NCI-H510A treated with DMSO at 0.1 percent for 48 hours (cell line): ENCODE measurements around the gene FOXJ2.
A peak's percentile ranks its signal among the peaks of the same experiment; 100 is the strongest.
"Not testable (repeated sequence)": the region's sequence is repeated elsewhere in the genome, so short reads cannot be mapped to it uniquely, and the experiment has no call there.

Experiments used
- DNase-seq: peaks from one replicate; lab custom pipeline; 2025; lab: John Stamatoyannopoulos, UW

Gene FOXJ2

DNA sequence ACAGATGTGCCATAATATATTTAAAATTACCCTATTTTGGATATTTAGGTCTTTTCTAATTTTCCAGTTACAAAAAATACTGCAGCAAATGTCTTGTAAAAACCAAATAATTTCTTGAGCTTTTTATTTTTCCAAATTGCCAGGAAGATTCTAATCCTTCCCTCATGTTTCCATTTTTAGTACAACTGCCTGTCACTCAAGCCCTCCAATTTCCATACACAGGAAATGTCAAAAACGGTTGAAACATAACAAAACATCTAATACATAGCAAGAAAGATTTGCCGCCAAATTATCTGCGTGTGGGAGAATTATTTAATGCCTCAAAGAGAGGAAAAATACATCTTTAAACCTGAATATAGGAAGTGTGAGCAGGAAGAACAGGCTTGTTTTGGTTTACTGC, 2.3 kb upstream of the FOXJ2 start:
- no peak for DNase-seq

DNA sequence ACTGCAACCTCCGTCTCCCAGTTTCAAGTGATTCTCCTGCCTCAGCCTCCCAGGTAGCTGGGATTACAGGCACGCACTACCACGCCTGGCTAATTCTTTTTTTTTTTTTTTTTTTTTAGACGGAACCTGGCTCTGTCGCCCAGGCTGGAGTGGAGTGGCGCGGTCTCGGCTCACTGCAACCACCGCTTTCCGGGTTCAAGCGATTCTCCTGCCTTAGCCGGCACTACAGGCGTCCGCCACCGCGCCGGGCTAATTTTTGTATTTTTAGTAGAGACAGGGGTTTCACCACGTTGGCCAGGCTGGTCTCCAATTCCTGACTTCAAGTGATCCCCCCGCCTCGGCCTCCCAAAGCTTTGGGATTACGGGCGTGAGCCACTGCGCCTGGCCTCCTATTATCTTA, 1.5 kb upstream of the FOXJ2 start:
- not testable (repeated sequence) for DNase-seq

DNA sequence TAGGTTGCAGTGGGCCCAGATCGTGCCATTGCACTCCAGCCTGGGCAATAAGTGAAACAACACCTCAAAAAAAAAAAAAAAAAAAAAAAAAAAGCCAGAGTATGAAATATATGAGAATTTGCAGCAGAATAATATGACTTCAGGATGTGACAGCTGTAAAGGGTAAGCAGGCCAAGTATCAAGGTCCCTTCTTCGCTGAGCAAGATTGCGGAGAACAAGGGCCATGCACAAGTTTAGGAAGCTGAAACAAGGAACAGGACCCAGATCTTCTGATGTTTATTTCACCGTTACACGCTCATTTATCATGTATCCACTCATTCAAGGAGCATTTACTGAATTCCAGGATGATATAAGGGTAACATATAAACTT, 659 bp upstream of the FOXJ2 start:
- no peak for DNase-seq

DNA sequence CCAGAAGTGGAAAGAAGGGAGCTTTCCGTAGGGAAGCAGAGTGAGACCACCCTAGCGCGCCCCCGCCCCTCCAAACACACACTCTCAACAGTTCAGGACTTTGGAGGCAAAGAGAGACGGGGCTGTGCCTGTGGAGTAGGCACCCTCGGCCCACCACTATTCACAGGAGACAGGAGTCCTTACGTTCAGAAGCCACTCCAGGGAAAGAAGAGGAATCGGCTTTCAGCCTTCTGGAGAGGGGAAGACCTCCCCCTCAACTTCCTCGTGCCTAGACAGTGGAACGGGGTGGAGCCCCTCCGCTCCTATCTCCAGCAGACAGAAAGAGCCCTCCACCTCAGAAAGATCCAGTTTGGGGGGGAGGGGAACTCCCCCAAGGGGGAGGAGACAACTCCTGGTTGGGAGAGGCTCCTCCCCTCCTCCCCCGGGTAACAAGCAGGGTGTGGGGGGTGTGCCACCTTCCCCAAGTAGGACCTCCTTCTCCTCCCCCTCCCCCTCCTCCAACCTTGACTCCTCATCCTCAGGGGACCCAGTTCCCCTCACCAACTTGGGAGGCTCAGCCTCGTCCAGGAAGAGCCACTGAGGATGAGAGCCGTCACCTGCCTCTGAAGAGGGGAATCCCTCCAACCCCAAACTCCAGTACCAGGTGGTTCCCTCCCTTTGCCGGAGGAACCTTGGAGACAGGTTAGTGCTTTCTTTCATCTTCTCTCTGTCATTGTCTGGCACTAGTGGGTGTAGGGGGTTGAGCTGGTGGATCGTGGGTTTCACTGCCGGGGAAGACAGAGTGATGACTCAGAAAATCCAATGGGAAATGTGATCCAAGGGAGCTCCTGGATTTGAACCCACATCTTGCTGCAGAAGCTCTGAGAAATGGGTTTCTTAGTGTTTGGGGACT, 883 bp downstream of the FOXJ2 start:
- no peak for DNase-seq

DNA sequence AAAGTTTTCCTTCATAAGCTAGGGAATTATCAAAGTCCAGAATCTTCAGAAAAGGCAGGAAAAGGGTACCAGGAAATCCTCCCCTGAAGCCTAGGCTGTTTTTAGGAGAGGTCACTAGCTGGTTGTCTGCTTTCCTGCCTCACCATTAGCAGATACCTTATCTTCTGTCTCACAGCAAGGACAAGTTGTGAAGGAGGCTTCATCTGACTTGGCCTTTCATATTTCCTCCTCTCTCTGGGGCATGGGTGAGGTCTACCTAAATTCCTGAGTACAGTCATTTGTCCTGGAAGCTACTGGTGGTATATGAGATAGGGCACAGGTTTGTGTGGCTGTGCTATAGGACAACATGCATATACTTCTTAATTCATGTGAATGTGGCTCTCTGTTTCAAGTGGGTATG, 2.3 kb downstream of the FOXJ2 start:
- DNase-seq, result no peak

DNA sequence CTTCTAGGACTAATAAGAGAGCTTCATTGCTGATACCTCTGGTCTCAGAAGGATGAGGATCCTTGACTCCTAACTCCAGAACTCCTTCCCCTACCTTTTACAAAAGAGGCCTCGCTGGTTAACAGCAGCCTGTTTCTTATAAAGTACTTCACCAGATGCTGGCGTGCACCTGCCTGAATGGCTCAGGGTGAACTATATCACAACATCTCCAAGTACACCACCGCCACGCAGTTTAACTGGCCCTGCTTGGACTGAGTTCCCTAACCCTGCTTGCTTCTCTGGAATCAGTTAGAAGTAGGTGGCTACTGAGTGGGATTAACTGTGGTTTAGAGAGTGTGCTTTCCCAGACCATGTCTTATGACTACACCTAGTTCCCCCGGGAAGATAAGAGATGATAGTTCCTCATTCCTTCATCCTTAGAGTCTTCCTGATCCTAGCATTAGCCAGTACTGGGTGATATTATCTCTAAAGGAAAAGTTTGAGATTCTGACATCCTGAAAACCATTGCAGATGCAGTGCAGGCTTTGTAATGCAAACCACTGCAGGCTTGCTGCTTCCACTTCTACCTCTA, 3.0 kb downstream of the FOXJ2 start:
- no peak for DNase-seq

DNA sequence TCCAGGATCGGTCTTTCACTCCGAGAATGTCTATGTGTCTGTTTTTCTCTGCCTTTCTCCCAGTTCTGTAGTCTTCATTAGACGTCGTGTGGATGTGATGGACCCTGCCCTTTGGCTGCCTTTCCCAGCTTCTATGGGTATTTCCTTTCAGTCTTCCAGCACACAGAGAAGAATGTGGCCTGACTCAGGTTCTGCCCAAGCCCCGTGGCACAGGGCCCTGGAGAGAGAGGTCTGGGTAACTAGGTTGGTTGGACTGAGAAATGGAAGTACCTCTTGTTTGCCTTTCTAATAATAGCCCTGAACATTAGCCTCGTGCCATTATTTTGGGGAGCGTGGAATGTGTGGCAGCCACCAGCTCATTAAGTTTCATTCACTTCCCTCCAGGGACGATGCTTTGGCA, 3.8 kb downstream of the FOXJ2 start:
- no peak for DNase-seq

DNA sequence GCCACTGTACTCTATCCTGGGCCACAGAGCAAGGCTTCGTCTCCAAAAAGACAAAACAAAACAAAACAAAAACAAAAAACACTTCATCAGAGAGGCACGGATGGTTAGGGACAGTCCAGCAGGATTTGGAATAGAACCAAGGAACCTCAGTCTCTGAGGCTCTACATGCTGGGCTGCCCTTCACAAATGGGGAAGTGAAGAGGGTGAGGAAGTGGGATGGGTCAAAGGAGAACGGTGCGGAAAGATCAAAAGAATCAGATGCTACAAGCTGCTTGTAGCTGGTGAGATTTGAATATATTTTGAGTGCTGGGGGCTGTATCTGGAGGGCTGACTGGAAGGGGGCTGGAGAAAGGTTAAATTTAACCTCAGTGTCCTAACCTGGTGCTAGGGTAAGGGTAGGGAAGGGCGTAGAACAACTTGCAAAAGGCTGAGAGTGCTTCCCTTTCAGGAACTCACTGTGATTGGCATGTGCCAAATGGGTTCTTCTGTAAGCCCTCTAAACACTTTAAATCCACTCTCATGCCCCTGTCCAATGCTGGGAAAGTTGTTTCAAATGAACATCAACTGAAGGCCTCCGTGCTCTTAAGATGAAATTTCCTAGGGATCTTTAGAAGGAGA, 4.6 kb downstream of the FOXJ2 start:
- DNase-seq, result no peak

DNA sequence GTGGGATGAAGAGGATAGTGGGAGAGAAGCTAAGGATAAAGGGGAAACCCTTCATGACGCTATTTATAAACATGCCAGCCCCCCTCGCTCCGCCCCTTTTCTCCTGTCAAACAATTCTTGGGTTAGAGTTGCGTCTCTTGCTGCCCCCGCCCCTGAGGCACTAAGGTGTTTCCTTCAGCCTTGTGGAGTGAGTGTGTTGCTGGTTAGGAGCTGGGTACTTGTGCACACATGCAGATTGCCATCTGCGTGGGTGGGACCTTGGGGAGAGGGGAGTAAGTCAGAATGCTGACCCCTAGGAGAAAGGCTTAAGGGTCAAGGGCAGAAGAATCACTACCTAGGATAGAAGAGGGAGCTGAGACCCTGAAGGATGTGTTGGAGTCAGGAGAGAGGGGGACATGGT, 5.4 kb downstream of the FOXJ2 start:
- DNase-seq, result no peak

DNA sequence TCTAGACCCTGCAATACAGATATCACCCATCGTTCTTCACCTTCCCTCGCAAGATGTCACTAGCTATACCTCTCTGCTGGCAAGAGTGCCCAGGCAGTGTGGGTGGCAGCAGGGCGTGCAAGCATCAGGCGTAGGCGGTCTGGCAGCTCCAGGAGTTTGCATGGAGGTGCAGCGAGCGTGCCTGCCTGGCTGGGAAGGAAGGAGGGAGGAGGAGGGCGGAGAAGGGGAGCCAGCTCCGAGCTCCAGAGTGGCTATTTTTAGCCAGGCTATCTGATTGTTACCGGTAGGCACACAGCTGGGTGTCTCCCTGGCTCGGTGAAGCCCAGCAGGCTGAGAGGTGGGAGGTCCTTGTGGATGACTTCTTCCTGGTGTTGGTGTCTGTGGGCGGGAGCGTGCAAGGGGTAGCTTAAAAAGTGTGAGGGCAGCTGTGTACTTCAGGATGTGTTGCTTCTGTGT, 6.2 kb downstream of the FOXJ2 start:
- peak; percentile 61 for DNase-seq

DNA sequence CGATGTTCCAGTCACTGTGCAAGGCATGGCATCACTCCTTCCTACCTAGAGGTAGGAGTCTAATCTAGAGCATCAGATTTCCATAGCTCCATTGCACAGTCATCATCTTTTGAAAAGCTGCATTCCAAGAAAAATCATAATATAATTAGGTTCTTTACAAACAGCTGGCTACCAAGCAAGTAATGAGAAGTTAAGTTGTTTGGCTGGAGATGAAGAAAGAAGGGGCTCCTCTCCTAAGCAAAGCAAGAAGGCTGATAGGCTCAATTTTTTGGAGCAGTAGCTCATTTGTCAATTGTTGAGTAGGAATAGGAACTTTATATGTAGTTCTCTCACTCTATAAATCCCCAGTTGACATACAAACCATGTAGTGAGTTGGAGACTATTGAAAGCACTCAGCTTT, 8.3 kb downstream of the FOXJ2 start:
- no peak for DNase-seq

DNA sequence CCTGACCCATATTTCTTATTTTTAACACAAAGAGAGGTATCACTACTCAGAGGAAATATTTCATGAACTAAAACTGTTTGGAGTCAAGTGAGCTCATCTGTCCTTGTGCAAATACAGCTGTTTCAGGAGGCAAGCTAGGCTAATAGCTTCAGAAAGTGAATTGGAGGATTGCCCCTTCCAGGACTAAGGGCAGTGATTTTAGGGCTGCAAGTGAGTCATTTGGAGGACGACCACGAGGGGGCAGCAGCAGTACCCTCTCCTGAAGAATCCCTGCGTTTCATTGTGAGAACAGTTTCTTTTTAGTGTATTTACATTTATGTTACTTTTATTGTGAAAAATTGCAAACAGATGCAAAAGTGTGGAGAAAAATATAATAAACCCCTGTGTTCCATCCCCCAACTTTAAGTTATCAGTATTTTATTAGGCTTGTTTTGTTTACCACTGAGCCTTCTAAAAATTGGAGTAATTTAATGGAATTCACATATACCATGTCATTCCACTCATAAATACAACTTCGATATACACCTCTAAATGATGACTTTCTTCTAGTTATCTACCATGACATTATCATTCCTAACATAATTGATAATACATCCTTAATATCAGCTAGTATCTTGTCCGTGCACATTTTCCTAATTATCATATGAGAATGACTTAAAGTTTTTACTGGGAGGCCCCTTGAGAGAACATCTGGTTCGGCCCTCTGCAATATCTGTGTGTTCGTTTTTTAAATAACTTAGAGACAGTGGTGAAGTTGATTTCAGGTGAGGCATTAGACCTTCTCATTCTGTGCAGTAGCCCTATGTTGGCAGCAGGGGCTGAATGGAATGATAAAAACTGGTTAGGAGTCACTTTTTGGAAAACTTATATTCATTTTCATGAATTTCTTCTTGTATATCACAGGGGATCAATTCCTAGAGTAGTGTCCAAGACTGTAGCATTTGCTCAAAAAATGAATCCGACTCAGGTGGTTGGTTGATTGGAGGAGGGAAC, 13.7 kb downstream of the FOXJ2 start:
- peak; percentile 29 for DNase-seq

DNA sequence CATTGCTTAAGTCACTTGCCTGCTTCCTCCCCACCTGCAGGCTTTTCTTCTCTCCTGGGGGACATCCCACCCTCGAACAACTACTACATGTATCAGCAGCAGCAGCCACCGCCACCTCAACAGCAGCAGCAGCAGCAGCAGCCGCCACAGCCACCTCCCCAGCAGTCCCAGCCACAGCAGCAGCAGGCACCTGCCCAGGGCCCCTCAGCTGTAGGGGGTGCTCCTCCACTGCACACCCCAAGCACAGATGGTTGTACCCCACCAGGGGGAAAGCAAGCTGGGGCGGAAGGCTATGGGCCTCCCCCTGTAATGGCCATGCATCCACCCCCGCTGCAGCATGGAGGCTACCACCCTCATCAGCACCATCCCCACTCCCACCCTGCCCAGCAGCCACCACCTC, 15.3 kb downstream of the FOXJ2 start:
- no peak for DNase-seq

DNA sequence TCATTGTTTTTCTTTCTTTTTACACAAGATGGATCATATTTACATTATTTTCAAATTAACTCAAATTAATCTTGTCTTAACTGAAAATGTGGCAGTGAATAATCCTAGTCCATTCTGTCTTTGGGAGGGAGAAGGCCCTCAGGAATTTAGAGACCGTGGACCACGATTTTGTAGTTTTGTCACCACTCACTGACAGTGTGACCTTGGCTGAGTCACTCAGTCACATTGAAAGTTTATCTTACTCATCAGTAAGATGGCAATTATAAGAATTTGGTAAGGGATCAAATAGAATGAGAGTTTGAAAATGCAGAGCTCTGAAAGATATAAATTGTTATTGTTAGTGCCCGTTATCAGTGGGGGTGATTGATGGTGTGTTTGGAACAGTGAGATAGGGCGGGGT, 16.4 kb downstream of the FOXJ2 start:
- DNase-seq, result no peak

DNA sequence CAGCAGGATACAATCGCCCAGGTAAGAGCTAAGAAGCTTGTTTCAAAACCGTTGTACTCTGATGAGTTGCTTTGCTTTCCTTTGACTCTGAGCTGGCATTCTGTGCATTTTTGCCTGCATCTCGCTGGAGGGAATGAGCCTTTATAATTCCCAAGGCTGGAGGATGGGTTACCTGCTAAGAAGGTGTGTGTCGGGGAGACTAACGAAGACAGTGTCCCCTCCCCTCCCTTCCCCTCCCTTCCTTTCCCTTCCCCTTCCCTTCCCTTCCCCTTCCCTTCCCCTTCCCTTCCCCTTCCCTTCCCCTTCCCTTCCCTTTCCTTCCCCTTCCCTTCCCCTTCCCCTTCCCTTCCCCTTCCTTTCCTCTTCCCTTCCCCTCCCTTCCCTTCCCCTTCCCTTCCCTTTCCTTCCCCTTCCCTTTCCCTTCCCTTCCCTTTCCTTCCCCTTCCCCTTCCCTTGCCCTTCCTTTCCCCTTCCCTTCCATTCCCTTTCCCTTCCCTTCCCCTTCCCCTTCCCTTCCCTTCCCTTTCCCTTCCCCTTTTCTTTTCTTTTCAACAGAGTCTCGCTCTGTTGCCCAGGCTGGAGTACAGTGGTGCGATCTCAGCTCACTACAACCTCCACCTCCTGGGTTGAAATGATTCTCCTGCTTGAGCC, 18.2 kb downstream of the FOXJ2 start:
- DNase-seq, result no peak

DNA sequence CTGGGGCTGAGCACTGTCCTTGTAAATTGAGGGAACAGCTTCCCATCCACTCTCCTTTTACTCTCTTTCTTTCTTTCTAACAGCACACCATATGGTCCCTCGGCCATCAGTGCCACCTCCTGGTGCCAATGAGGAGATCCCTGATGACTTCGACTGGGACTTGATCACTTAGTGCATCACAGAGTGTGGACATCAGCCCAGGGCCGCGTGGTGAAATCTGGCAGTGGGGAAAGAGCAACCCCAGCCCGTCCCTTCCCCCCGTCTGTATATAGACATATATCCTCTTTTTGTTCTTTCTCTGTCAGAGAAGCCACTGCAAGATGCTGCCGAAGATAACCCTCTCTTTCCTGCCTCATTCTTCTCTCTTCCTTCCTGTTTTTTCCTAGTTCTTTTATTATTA, 20.2 kb downstream of the FOXJ2 start:
- no peak for DNase-seq

DNA sequence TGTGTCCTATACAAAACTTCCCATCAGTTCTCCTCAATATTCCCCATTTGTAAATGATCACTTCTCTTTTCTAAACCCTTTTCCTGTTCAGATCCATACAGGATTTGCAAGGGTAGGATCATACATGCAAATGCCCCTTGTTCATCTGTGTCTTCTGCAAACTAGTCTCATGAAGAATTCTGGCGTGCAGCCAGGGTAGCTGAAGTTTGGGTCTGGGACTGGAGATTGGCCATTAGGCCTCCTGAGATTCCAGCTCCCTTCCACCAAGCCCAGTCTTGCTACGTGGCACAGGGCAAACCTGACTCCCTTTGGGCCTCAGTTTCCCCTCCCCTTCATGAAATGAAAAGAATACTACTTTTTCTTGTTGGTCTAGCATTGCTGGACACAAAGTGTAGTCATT, 22.3 kb downstream of the FOXJ2 start:
- DNase-seq, result no peak

DNA sequence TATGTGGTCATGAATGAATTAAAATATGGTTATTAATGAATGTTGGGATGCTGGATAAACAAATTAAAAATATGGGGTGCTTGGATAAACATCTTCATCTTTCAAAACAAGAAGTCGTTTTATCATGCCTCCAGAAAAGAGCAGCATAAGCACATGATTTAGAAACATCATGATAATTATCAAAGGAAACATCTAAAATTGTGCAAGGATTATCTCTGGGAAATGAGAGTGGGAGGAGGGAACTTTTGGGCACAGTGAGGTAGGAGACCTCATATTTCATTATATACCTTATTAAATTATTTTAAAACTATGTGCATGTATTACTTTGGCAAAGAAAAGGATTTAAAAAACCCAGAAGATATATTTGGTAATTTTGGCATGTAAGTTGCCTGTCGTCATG, 24.8 kb downstream of the FOXJ2 start:
- no peak for DNase-seq

DNA sequence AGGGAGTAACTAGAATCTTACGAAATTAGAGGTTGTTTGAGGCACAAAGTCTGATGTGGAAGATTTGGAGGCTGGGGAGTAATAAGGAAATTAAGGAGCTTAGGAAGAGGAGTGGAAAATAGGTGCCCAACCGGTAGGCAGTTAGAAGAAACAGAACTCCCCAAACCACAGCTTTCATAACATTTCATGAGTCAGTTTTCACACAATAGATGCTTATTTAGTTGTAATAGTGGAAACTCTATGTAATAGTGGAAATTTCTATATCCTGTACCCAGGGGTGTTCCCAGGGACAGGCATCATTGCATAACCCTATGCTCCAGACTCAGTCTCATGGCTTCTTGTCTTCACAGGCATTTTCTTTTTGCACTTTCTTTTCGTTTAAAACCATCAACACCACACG, 25.3 kb downstream of the FOXJ2 start:
- DNase-seq, result no peak

DNA sequence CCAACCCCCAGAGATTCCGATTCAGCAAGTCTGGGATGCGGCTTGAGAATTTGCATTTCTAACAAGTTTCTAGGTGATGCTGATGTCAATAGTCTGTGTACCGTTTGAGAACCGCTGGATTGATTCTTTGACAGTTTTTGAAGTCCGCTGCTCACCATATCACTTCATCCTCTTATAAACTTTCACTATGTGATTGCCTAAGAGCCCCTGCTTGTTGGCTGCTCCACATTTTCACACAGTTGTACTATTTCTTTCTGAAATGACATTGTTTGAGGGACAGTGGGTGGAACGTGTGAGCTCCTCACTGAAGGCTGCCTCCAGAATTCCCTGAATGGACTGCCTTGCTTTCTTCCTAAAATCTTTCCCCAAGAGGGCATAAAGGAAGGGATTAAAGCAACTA, 26.0 kb downstream of the FOXJ2 start:
- DNase-seq, result no peak

DNA sequence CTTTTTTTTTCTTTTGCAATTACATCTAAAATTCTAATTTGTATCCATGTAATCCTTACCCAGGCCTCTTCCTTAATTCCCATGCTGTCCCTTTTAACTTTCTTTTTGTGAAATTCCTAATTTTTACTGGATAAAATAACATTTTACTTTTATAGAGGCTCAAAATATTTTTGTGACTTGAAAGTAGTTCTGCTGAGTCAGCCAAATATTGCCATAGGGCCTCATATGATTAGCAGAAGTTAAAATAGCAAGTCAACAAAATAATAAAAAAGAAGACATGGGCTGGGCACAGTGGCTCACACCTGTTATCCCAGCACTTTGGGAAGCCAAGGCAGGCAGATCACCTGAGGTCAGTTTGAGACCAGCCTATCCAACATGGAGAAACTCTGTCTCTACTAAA, 31.6 kb downstream of the FOXJ2 start:
- no peak for DNase-seq
